Measurements from ENCODE around the gene LOXHD1.

The LOXHD1 gene

GRCh38 chr18:46587600-46587999, 69.4 kb downstream of the LOXHD1 start:
- no peak for TF ChIP-seq CTCF (IDR thresholded peaks at IDR 0.05; ENCODE audit: low read depth, low read length, missing control alignments)
- H3K4me3 ChIP-seq (replicated peaks; ENCODE audit: low read depth, low read length) = no peak overlapping the region
- no peak for DNase-seq (ENCODE audit: extremely low read depth, low read depth)

- no peak for DNase-seq (ENCODE audit: extremely low read depth, low read depth)
- no peak for TF ChIP-seq CTCF (IDR thresholded peaks at IDR 0.05; ENCODE audit: low read depth, low read length, missing control alignments)
- no peak overlapping the region for H3K4me3 ChIP-seq (replicated peaks; ENCODE audit: low read depth, low read length)
Measured at GRCh38 chr18:46583711-46584110, 73.3 kb downstream of the LOXHD1 start.

- no peak for DNase-seq (ENCODE audit: extremely low read depth, low read depth)
- TF ChIP-seq CTCF (IDR thresholded peaks at IDR 0.05; ENCODE audit: low read depth, low read length, missing control alignments) = no peak
- no peak overlapping the region for H3K4me3 ChIP-seq (replicated peaks; ENCODE audit: low read depth, low read length)
Measured at GRCh38 chr18:46581648-46582047, 75.4 kb downstream of the LOXHD1 start.

- no peak for DNase-seq (ENCODE audit: extremely low read depth, low read depth)
- TF ChIP-seq CTCF (IDR thresholded peaks at IDR 0.05; ENCODE audit: low read depth, low read length, missing control alignments) = no peak
- no peak overlapping the region for H3K4me3 ChIP-seq (replicated peaks; ENCODE audit: low read depth, low read length)
Measured at GRCh38 chr18:46578987-46579386, 78.0 kb downstream of the LOXHD1 start.

GRCh38 chr18:46577546-46577945, 79.5 kb downstream of the LOXHD1 start:
- H3K4me3 ChIP-seq (replicated peaks; ENCODE audit: low read depth, low read length) = no peak overlapping the region
- no peak for DNase-seq (ENCODE audit: extremely low read depth, low read depth)
- TF ChIP-seq CTCF (IDR thresholded peaks at IDR 0.05; ENCODE audit: low read depth, low read length, missing control alignments) = no peak

GRCh38 chr18:46575851-46576250, 81.2 kb downstream of the LOXHD1 start:
- TF ChIP-seq CTCF (IDR thresholded peaks at IDR 0.05; ENCODE audit: low read depth, low read length, missing control alignments) = no peak
- DNase-seq (ENCODE audit: extremely low read depth, low read depth) = no peak

GRCh38 chr18:46574743-46575115, 82.3 kb downstream of the LOXHD1 start:
- H3K4me3 ChIP-seq (replicated peaks; ENCODE audit: low read depth, low read length) = no peak overlapping the region
- DNase-seq (ENCODE audit: extremely low read depth, low read depth) = no peak
- TF ChIP-seq CTCF (IDR thresholded peaks at IDR 0.05; ENCODE audit: low read depth, low read length, missing control alignments) = no peak

More at GRCh38 chr18:46575851-46576250, 81.2 kb downstream of the LOXHD1 start:
- H3K4me3 ChIP-seq (replicated peaks; ENCODE audit: low read depth, low read length) = no peak overlapping the region

Measured in HFF-Myc (cell line).